HUES64 (cell line): ENCODE results near the gene MSI2.

Source experiments
- H3K27ac ChIP-seq: 2 replicates; pipeline ENCODE4 v1.7.0; 2013; ENCODE audit warnings: low read depth, low read length, inconsistent platforms
- H3K27me3 ChIP-seq: 2 replicates; pipeline ENCODE4 v1.6.1; 2013; ENCODE audit warnings: mild to moderate bottlenecking, low read length; ENCODE audit not compliant: insufficient read depth
- H3K36me3 ChIP-seq: 2 replicates; pipeline ENCODE4 v1.6.1; 2013; ENCODE audit warnings: mild to moderate bottlenecking, low read length; ENCODE audit not compliant: insufficient read depth
- H3K4me1 ChIP-seq: 2 replicates; pipeline ENCODE4 v1.6.1; 2013; ENCODE audit warnings: mild to moderate bottlenecking, low read length, moderate library complexity; ENCODE audit not compliant: insufficient read depth
- H3K4me3 ChIP-seq: 2 replicates; pipeline ENCODE4 v1.5.1; 2013; ENCODE audit warnings: mild to moderate bottlenecking, low read length, moderate library complexity
- H3K9ac ChIP-seq: 2 replicates; pipeline ENCODE4 v1.6.1; 2013; ENCODE audit warnings: mild to moderate bottlenecking, low read depth, low read length
- H3K9me3 ChIP-seq: 2 replicates; pipeline ENCODE4 v1.6.1; 2013; ENCODE audit warnings: low read depth, low read length; ENCODE audit not compliant: insufficient read depth
- WGBS: fragments of 150-250, 120-280 bp; methylation state at CpG from one replicate; pipeline ENCODE4 v1.1.7; 2013; ENCODE audit warnings: missing lambda C conversion rate; 5-methylcytosine and 5-hydroxymethylcytosine counted together

MSI2 gene

GRCh38 chr17:57420734-57421717, 164.7 kb downstream of the MSI2 start:
- no peak overlapping the region for H3K4me3 ChIP-seq
- H3K4me1 ChIP-seq, result peaks cover 13% of the 10 kb centered on the region
- H3K9ac ChIP-seq, result no peak overlapping the region
- H3K36me3 ChIP-seq, result no peaks in the 10 kb centered on the region
- H3K27ac ChIP-seq, result no peak overlapping the region
- H3K9me3 ChIP-seq, result no peaks in the 10 kb centered on the region
- H3K27me3 ChIP-seq, result no peaks in the 10 kb centered on the region
- 93% methylated on average over 19 of the region's 20 CpGs for WGBS

GRCh38 chr17:57422574-57423164, 166.3 kb downstream of the MSI2 start:
- Histone ChIP-seq H3K27me3 (no peaks in the 10 kb centered on the region), H3K36me3 (no peaks in the 10 kb centered on the region), H3K4me1 (peaks cover 21% of the 10 kb centered on the region), H3K9me3 (no peaks in the 10 kb centered on the region), H3K4me3 (no peak overlapping the region), H3K27ac (no peak overlapping the region), H3K9ac (no peak overlapping the region)
- 96% methylated on average over 9 of the region's 9 CpGs for WGBS

- no peak overlapping the region for H3K27ac ChIP-seq
- H3K4me1 ChIP-seq, result peaks cover 21% of the 10 kb centered on the region
- no peaks in the 10 kb centered on the region for H3K27me3 ChIP-seq
- no peaks in the 10 kb centered on the region for H3K36me3 ChIP-seq
- H3K4me3 ChIP-seq, result no peak overlapping the region
- H3K9ac ChIP-seq, result no peak overlapping the region
- 87% methylated on average over 6 of the region's 6 CpGs for WGBS
- H3K9me3 ChIP-seq, result no peaks in the 10 kb centered on the region
Measured at GRCh38 chr17:57423541-57423940, 167.2 kb downstream of the MSI2 start.

GRCh38 chr17:57424273-57424672, 167.9 kb downstream of the MSI2 start:
- Histone ChIP-seq H3K4me1 (peaks cover 21% of the 10 kb centered on the region), H3K9me3 (no peaks in the 10 kb centered on the region), H3K4me3 (no peak overlapping the region), H3K9ac (no peak overlapping the region), H3K27me3 (no peaks in the 10 kb centered on the region), H3K36me3 (no peaks in the 10 kb centered on the region), H3K27ac (no peak overlapping the region)
- WGBS, result 96% methylated on average over 2 of the region's 2 CpGs

- 60% methylated on average over 5 of the region's 5 CpGs for WGBS
- Histone ChIP-seq H3K9me3 (no peaks in the 10 kb centered on the region), H3K27ac (0 out of 2 replicates have a peak overlapping the region, but pooled peaks have one; percentile 23), H3K27me3 (no peaks in the 10 kb centered on the region), H3K9ac (no peak overlapping the region), H3K4me1 (peaks cover 21% of the 10 kb centered on the region), H3K36me3 (no peaks in the 10 kb centered on the region), H3K4me3 (no peak overlapping the region)
Measured at GRCh38 chr17:57424777-57425188, 168.5 kb downstream of the MSI2 start.

GRCh38 chr17:57425431-57425830, 169.1 kb downstream of the MSI2 start:
- Histone ChIP-seq H3K4me3 (no peak overlapping the region), H3K36me3 (no peaks in the 10 kb centered on the region), H3K9me3 (no peaks in the 10 kb centered on the region), H3K9ac (no peak overlapping the region), H3K27ac (no peak overlapping the region), H3K27me3 (no peaks in the 10 kb centered on the region), H3K4me1 (peaks cover 21% of the 10 kb centered on the region)
- 91% methylated on average over 5 of the region's 5 CpGs for WGBS

- Histone ChIP-seq H3K9ac (no peak overlapping the region), H3K9me3 (no peaks in the 10 kb centered on the region), H3K27me3 (no peaks in the 10 kb centered on the region), H3K36me3 (no peaks in the 10 kb centered on the region), H3K27ac (no peak overlapping the region), H3K4me1 (peaks cover 21% of the 10 kb centered on the region), H3K4me3 (no peak overlapping the region)
- WGBS, result 35% methylated on average over 10 of the region's 10 CpGs
Measured at GRCh38 chr17:57425903-57426880, 169.9 kb downstream of the MSI2 start.

- H3K9ac ChIP-seq, result no peak overlapping the region
- 99% methylated on average over 4 of the region's 4 CpGs for WGBS
- no peaks in the 10 kb centered on the region for H3K9me3 ChIP-seq
- H3K27me3 ChIP-seq, result no peaks in the 10 kb centered on the region
- H3K36me3 ChIP-seq, result no peaks in the 10 kb centered on the region
- no peak overlapping the region for H3K27ac ChIP-seq
- H3K4me1 ChIP-seq, result peaks cover 36% of the 10 kb centered on the region
- no peak overlapping the region for H3K4me3 ChIP-seq
Measured at GRCh38 chr17:57429966-57430365, 173.6 kb downstream of the MSI2 start.

GRCh38 chr17:57431415-57431814, 175.1 kb downstream of the MSI2 start:
- no peaks in the 10 kb centered on the region for H3K36me3 ChIP-seq
- no peak overlapping the region for H3K9ac ChIP-seq
- H3K4me3 ChIP-seq, result no peak overlapping the region
- H3K27ac ChIP-seq, result no peak overlapping the region
- H3K27me3 ChIP-seq, result no peaks in the 10 kb centered on the region
- H3K9me3 ChIP-seq, result no peaks in the 10 kb centered on the region
- peaks cover 21% of the 10 kb centered on the region for H3K4me1 ChIP-seq
- 94% methylated on average over 3 of the region's 3 CpGs for WGBS

- H3K36me3 ChIP-seq, result no peaks in the 10 kb centered on the region
- H3K9ac ChIP-seq, result no peak overlapping the region
- WGBS, result 72% methylated on average over 19 of the region's 19 CpGs
- no peak overlapping the region for H3K27ac ChIP-seq
- H3K27me3 ChIP-seq, result no peaks in the 10 kb centered on the region
- H3K4me1 ChIP-seq, result peaks cover 16% of the 10 kb centered on the region
- H3K4me3 ChIP-seq, result no peak overlapping the region
- no peaks in the 10 kb centered on the region for H3K9me3 ChIP-seq
Measured at GRCh38 chr17:57432507-57433277, 176.4 kb downstream of the MSI2 start.
